ENCODE data around the gene BMF. TPM values are rescaled to one million over a fixed set of nuclear protein-coding genes. Genes with fewer than 3 reads are reported as not detected.

The BMF gene
- total RNA-seq, 1 donor from 2014 or later: 376 TPM

DNA sequence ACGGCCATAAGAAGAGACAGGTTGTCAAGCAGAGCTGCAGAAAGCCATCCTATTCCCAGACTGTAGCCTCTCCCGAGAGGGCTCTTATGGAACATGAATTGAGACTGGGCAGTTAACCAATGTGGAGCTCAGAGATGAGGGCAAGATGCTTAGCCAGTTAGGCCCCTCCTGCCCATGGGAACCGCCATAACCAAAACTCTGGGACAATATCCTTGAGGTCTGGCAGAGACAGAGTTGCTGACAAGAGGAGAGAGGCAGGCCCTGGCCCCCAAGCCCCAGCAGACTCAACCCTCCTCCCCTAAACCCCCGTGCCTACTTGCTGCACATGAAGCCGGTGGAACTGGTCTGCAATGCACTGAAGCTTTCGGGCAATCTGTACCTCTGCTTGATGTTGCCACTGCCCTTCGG lies 4.8 kb downstream of the BMF start:
- intact Hi-C loops (cut with micrococcal nuclease): no loop called here

DNA sequence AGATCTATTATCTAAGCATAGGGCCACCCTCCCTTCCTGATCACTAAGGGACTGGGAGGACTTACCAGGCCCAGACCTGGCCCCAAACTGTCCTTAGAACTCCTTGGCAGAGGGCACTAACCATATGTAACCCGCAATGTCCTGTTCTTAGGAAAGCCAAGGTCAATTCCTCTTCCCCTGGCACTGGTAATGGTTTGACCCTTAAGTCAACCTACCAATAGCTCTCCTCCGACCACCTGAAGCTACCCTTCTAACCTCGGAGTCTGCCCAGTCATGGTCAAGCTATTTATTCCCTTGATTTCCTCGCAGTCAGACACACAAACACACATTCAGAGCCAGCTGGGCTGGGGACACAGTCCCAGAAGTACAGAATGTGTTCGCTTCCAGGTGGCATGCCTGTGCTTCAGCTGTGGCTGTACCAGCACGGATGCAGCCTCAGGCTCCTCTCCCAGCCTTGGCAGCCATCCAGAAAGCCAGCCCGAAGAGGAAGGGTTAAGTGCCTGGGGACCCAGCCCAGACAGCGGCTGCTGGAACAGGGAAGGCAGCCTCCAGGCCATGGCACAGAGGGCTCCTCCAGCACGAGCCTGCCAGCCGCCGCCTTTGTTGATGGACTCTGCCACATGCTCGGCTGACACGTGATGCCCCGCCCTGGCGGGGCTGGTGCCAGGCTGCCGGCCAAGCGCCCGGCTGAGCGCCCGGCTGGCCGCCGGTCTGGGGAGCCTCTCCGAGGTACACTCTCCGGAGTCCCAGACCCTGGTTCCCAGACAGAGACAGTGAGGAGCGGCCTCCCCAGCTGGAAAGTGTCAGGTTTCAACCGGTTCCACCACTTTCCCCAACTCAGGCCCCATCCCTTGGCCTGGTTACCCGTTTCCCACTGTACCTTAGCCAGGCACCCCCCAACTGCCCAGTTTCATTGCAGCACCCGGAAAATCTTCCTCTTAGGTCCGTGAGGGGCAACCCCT lies 5.5 kb downstream of the BMF start:
- intact Hi-C loops (cut with micrococcal nuclease): no loop called here
- Mint-ChIP-seq H3K4me3 (peak overlapping the region; percentile 94), H3K36me3 (ENCODE audit: low read depth) (peaks cover 85% of the 10 kb centered on the region), H3K27me3 (no peaks in the 10 kb centered on the region), H3K27ac (peak overlapping the region; percentile 99), H3K9me3 (no peaks in the 10 kb centered on the region), H3K4me1 (peaks cover 96% of the 10 kb centered on the region)
- CTCF ChIA-PET: interaction anchor here (1.1 to 16.6 kb wide), 8 partner anchors 12 to 59 kb away, joined by 3 to 519 read pairs (median 11); partner anchors contain the start of gene SRP14
- DNase-seq: no peak
- POLR2A ChIA-PET: interaction anchor here (7.7 to 23.5 kb wide), 6 partner anchors 7 to 60 kb away, joined by 172 to 1329 read pairs (median 447); partner anchors contain the start of gene SRP14
- no peak for ATAC-seq (ENCODE audit: low read depth)
- TF ChIP-seq, protein P1, sequence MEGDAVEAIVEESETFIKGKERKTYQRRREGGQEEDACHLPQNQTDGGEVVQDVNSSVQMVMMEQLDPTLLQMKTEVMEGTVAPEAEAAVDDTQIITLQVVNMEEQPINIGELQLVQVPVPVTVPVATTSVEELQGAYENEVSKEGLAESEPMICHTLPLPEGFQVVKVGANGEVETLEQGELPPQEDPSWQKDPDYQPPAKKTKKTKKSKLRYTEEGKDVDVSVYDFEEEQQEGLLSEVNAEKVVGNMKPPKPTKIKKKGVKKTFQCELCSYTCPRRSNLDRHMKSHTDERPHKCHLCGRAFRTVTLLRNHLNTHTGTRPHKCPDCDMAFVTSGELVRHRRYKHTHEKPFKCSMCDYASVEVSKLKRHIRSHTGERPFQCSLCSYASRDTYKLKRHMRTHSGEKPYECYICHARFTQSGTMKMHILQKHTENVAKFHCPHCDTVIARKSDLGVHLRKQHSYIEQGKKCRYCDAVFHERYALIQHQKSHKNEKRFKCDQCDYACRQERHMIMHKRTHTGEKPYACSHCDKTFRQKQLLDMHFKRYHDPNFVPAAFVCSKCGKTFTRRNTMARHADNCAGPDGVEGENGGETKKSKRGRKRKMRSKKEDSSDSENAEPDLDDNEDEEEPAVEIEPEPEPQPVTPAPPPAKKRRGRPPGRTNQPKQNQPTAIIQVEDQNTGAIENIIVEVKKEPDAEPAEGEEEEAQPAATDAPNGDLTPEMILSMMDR (IDR thresholded peaks at IDR 0.05): no peak

More for the DNA sequence above, 4.8 kb downstream of the BMF start:
- Mint-ChIP-seq H3K9me3 (no peaks in the 10 kb centered on the region), H3K27me3 (no peaks in the 10 kb centered on the region), H3K4me1 (peaks cover 89% of the 10 kb centered on the region), H3K27ac (peak overlapping the region; percentile 92), H3K4me3 (peak overlapping the region; percentile 94), H3K36me3 (ENCODE audit: low read depth) (peaks cover 81% of the 10 kb centered on the region)
- TF ChIP-seq, protein P1 (IDR thresholded peaks at IDR 0.05): no peak
- no peak for ATAC-seq (ENCODE audit: low read depth)
- POLR2A ChIA-PET: interaction anchor here (7.7 to 23.5 kb wide), 6 partner anchors 8 to 60 kb away, joined by 172 to 1329 read pairs (median 447); partner anchors contain the start of gene SRP14
- CTCF ChIA-PET: interaction anchor here (0.7 to 16.6 kb wide), 16 partner anchors 8 to 175 kb away, joined by 3 to 519 read pairs (median 8); partner anchors contain the start of gene SRP14
- no peak for DNase-seq

DNA sequence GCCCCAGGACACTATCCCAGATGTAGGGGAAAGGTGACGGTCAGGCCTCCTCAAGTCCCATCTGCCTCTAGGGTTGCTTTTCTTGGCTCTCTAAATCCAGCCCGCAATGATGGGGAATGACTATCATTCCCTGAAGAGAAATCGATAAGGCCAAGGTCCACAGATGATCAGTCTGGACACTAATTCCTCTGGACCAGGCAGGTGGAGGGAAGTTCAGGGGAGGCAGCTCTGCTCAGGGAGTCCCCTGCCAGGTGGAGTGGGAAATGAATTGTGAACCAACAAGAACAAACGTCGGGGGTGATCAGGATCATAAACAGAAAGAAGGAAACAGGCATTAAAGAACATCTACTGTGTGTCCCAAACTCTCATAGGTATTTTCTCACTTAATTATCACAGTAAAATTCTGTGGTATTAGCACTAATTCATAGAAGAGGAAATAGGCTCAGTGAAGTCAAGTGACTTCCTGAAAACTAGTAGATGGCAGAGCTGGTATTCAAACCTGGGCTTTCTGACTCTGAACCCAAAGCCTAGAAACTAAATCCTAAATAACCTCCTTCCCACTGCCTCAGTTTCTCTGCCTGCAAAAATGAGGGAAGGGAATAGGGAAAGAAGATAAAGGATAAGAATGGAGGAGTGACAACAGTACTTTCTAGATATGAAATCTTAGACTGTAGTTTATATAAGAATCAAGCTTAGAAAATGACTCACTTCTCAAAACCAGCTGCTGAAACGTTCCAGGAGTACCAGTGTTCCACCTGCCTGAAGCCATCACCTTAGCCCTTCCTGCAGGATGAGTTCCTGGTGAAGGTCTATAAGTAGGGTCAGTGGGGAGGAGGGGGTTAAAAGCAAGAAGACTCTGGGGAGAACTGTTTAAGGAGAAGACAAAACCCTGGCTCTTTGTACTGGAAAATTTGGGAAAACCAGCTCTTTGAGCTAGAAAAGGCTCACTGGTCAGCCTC lies 7.5 kb downstream of the BMF start:
- CTCF ChIA-PET: interaction anchor here (1.0 to 16.6 kb wide), 5 partner anchors 13 to 172 kb away, joined by 3 to 519 read pairs (median 4); partner anchors contain the start of gene SRP14
- ATAC-seq (ENCODE audit: low read depth): no peak
- intact Hi-C loops (cut with micrococcal nuclease): loop anchor here (1.0 kb wide), 1 partner anchor 56 kb away; no protein-coding TSS in a partner anchor
- Mint-ChIP-seq H3K27ac (peak overlapping the region; percentile 99), H3K36me3 (ENCODE audit: low read depth) (peaks cover 93% of the 10 kb centered on the region), H3K4me1 (peaks cover 98% of the 10 kb centered on the region), H3K27me3 (no peaks in the 10 kb centered on the region), H3K9me3 (no peaks in the 10 kb centered on the region), H3K4me3 (peak overlapping the region; percentile 74)
- POLR2A ChIA-PET: interaction anchor here (0.5 to 23.5 kb wide), 10 partner anchors 8 to 701 kb away, joined by 3 to 1329 read pairs (median 92); partner anchors contain the start of gene SRP14
- DNase-seq: no peak
- TF ChIP-seq, protein P1 (IDR thresholded peaks at IDR 0.05): no peak

DNA sequence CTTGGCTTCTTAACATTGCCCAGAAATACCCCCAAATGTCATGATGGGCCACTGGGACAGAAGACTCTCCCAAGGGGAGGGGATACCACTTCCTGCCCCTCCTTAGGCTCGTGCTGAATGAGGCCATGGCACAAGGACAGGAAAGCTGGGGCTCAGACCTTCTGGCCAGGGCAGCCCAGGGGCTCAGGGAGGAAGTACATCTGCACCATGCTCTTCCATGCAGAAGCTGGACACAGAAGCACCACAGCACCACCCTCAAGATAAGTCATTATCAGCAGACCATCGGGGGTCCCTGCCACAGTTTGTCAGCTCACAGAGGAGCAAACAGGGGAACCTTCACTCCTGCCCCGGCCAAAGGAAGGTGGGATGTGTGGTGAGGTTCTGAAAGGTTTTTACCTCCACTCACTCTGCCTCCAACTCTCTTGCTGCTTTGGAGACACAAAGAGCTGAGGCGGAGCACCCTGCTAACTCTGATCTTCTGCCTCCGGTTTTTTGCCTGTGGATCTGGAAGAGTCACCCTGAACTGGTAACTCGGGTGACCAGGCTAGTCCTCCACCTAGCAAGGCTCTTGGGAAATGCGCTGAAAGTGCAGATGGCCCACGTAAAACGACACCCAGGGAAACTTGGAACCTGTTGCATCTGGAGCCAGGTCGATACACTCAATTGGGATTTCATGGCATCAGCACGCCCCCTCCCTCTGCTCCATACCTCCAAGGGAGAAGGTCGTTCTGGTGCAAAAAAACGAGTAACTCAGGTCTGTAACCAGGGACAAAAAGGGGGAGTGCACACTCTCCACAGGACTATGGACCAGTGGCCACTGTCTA lies 8.3 kb downstream of the BMF start:
- peak overlapping the region; percentile 74 for H3K4me3 Mint-ChIP-seq
- H3K9me3 Mint-ChIP-seq: no peaks in the 10 kb centered on the region
- POLR2A ChIA-PET: interaction anchor here (0.5 to 23.5 kb wide), 10 partner anchors 6 to 84 kb away, joined by 3 to 1329 read pairs (median 192); partner anchors contain the start of genes BMF and SRP14
- H3K36me3 Mint-ChIP-seq (ENCODE audit: low read depth): peaks cover 92% of the 10 kb centered on the region
- ATAC-seq (ENCODE audit: low read depth) (no peak), DNase-seq (no peak)
- peak overlapping the region; percentile 99 for H3K27ac Mint-ChIP-seq
- CTCF ChIA-PET: interaction anchor here (1.2 to 16.6 kb wide), 3 partner anchors 56 to 179 kb away, joined by 3 to 519 read pairs (median 6); partner anchors contain the start of gene SRP14
- peaks cover 98% of the 10 kb centered on the region for H3K4me1 Mint-ChIP-seq
- intact Hi-C loops (cut with micrococcal nuclease): no loop called here
- TF ChIP-seq, protein P1 (IDR thresholded peaks at IDR 0.05): no peak
- H3K27me3 Mint-ChIP-seq: no peaks in the 10 kb centered on the region
